ENCODE measurements around the gene SLC22A7. TPM values are rescaled to one million over a fixed set of nuclear protein-coding genes. Genes with fewer than 3 reads are reported as not detected.

Gene SLC22A7
- total and polyA plus RNA-seq, 2 donors (not counting 1 experiment from before 2014, with no cell fraction given), result not detected

GRCh38 chr6:43294536-43294935 lies 3.5 kb upstream of the SLC22A7 start:
- TF ChIP-seq EZH2 (IDR thresholded peaks at IDR 0.05; ENCODE audit: borderline replicate concordance, insufficient read depth, low read depth, low read length, poor library complexity, severe bottlenecking) (no peak), CTCF (IDR thresholded peaks at IDR 0.05) (no peak)
- no peak overlapping the region for H3K27ac Mint-ChIP-seq
- Histone ChIP-seq H3K27ac (ENCODE audit: low read length in 2 of 2) (no peak overlapping the region), H3K9me3 (ENCODE audit: control extremely low read depth in 1 of 3, control insufficient read depth in 2 of 3, insufficient read depth in 1 of 3, low read length in 2 of 3) (no peaks in the 10 kb centered on the region), H2AFZ (ENCODE audit: insufficient read depth, low read depth, low read length, poor library complexity, severe bottlenecking) (no peak overlapping the region), H3K4me1 (ENCODE audit: control insufficient read depth in 2 of 2, insufficient read depth in 2 of 2, low read length in 2 of 2) (no peaks in the 10 kb centered on the region), H3K27me3 (replicated peaks in 1 of 4; ENCODE audit: control extremely low read depth in 1 of 4, control insufficient read depth in 3 of 4, insufficient read depth in 4 of 4, low read length in 3 of 4) (peaks cover 0 to 19% (median 1%) of the 10 kb centered on the region in 4 experiments), H4K20me1 (ENCODE audit: control insufficient read depth, insufficient read depth, low read length, poor library complexity, severe bottlenecking) (no peaks in the 10 kb centered on the region), H3K36me3 (replicated peaks in 1 of 2; ENCODE audit: control extremely low read depth in 1 of 2, control insufficient read depth in 1 of 2, extremely low read depth in 1 of 2, insufficient read depth in 2 of 2, low read length in 1 of 2) (no peaks in the 10 kb centered on the region), H3K4me3 (ENCODE audit: control extremely low read depth in 1 of 5, extremely low read depth in 1 of 5, insufficient read depth in 1 of 5, low read depth in 2 of 5, low read length in 4 of 5) (no peak overlapping the region), H3K4me2 (replicated peaks; ENCODE audit: low read depth, low read length, poor library complexity, severe bottlenecking) (no peak overlapping the region), H3K9ac (ENCODE audit: low read length) (no peak overlapping the region), H3K79me2 (ENCODE audit: control insufficient read depth, insufficient read depth, low read length) (no peaks in the 10 kb centered on the region)
- ATAC-seq (ENCODE audit: low read depth) (no peak), DNase-seq (no peak)
- intact Hi-C loops (cut with micrococcal nuclease), result no loop called here
- ChIA-PET CTCF (no interaction called here), POLR2A (no interaction called here)
- peaks cover 14% of the 10 kb centered on the region for H3K27me3 Mint-ChIP-seq
- H3K9me3 Mint-ChIP-seq (ENCODE audit: insufficient read depth), result no peaks in the 10 kb centered on the region
- H3K4me3 Mint-ChIP-seq, result no peak overlapping the region
- WGBS (ENCODE audit: insufficient coverage), result 87% methylated on average over 3 of the region's 3 CpGs
- no peaks in the 10 kb centered on the region for H3K4me1 Mint-ChIP-seq

- Histone ChIP-seq H3K27ac (ENCODE audit: low read length in 2 of 2) (no peak overlapping the region), H3K36me3 (replicated peaks in 1 of 2; ENCODE audit: control extremely low read depth in 1 of 2, control insufficient read depth in 1 of 2, extremely low read depth in 1 of 2, insufficient read depth in 2 of 2, low read length in 1 of 2) (no peaks in the 10 kb centered on the region), H4K20me1 (ENCODE audit: control insufficient read depth, insufficient read depth, low read length, poor library complexity, severe bottlenecking) (no peaks in the 10 kb centered on the region), H3K4me3 (ENCODE audit: control extremely low read depth in 1 of 5, extremely low read depth in 1 of 5, insufficient read depth in 1 of 5, low read depth in 2 of 5, low read length in 4 of 5) (no peak overlapping the region), H3K4me2 (replicated peaks; ENCODE audit: low read depth, low read length, poor library complexity, severe bottlenecking) (no peak overlapping the region), H3K27me3 (replicated peaks in 1 of 4; ENCODE audit: control extremely low read depth in 1 of 4, control insufficient read depth in 3 of 4, insufficient read depth in 4 of 4, low read length in 3 of 4) (peaks cover 0 to 19% (median 1%) of the 10 kb centered on the region in 4 experiments), H3K9me3 (ENCODE audit: control extremely low read depth in 1 of 3, control insufficient read depth in 2 of 3, insufficient read depth in 1 of 3, low read length in 2 of 3) (no peaks in the 10 kb centered on the region), H3K79me2 (ENCODE audit: control insufficient read depth, insufficient read depth, low read length) (no peaks in the 10 kb centered on the region), H2AFZ (ENCODE audit: insufficient read depth, low read depth, low read length, poor library complexity, severe bottlenecking) (no peak overlapping the region), H3K4me1 (ENCODE audit: control insufficient read depth in 2 of 2, insufficient read depth in 2 of 2, low read length in 2 of 2) (no peaks in the 10 kb centered on the region), H3K9ac (ENCODE audit: low read length) (no peak overlapping the region)
- Mint-ChIP-seq H3K4me1 (peaks cover 4% of the 10 kb centered on the region), H3K27ac (no peak overlapping the region), H3K9me3 (ENCODE audit: insufficient read depth) (no peaks in the 10 kb centered on the region), H3K4me3 (no peak overlapping the region), H3K27me3 (peaks cover 14% of the 10 kb centered on the region)
- ChIA-PET CTCF (interaction anchor here (0.6 to 1.6 kb wide), 2 partner anchors 54 to 65 kb away, joined by 3 to 6 read pairs; no protein-coding TSS in a partner anchor), POLR2A (no interaction called here)
- TF ChIP-seq EZH2 (IDR thresholded peaks at IDR 0.05; ENCODE audit: borderline replicate concordance, insufficient read depth, low read depth, low read length, poor library complexity, severe bottlenecking), result no peak
- TF ChIP-seq CTCF (IDR thresholded peaks at IDR 0.05), result no peak
- intact Hi-C loops (cut with micrococcal nuclease), result no loop called here
- ATAC-seq (ENCODE audit: low read depth) (no peak), DNase-seq (no peak)
- 83% methylated on average over 1 of the region's 3 CpGs for WGBS (ENCODE audit: insufficient coverage)
Measured at GRCh38 chr6:43295456-43295855, 2.6 kb upstream of the SLC22A7 start.

Measured in B cell (primary cell).